Fibroblast of lung (primary cell): ENCODE results near the gene TCHHL1. TPM values are rescaled to one million over a fixed set of nuclear protein-coding genes. Genes with fewer than 3 reads are reported as not detected.
A peak's percentile ranks its signal among the peaks of the same experiment; 100 is the strongest.

Experiments used
- DNase-seq, 2 donors: peaks; one replicate each; pipeline versions ENCODE4 v3.0.0 to v3.0.0-alpha.2; 2010; ENCODE audit warnings: low read depth in 2 of 2
- H2AFZ ChIP-seq: 2 replicates; pipeline ENCODE4 v1.5.1; 2012; ENCODE audit warnings: low read length, control low read depth, inconsistent platforms
- H3K27ac ChIP-seq: 2 replicates; pipeline ENCODE4 v1.5.1; 2011; ENCODE audit warnings: low read length, control low read depth; ENCODE audit not compliant: insufficient read depth
- H3K27me3 ChIP-seq: 2 replicates; pipeline ENCODE4 v1.5.1; 2011; ENCODE audit warnings: mild to moderate bottlenecking, low read length; ENCODE audit not compliant: control insufficient read depth, insufficient read depth
- H3K36me3 ChIP-seq: 2 replicates; pipeline ENCODE4 v1.5.1; 2011; ENCODE audit warnings: low read length; ENCODE audit not compliant: control insufficient read depth, insufficient read depth
- H3K4me1 ChIP-seq: 2 replicates; pipeline ENCODE4 v1.5.1; 2011; ENCODE audit warnings: low read length; ENCODE audit not compliant: control insufficient read depth, insufficient read depth; ENCODE audit errors: extremely low read depth
- H3K4me2 ChIP-seq: 2 replicates; pipeline ENCODE4 v1.5.1; 2011; ENCODE audit warnings: low read length, control low read depth; ENCODE audit not compliant: insufficient read depth; ENCODE audit errors: extremely low read depth
- H3K4me3 ChIP-seq, 4 experiments: fragments of 200-600 bp in 1 of 4; sonication (generic) in 1 of 4; replicated peaks in 1 of 4; 2 replicates each; pipeline ENCODE4 v1.5.1; 2011 to 2016; ENCODE audit warnings: low read length in 4 of 4, low read depth in 3 of 4, mild to moderate bottlenecking in 3 of 4, control low read depth in 2 of 4, inconsistent platforms in 1 of 4, mixed read lengths in 1 of 4; ENCODE audit not compliant: insufficient read depth in 1 of 4; ENCODE audit errors: control extremely low read depth in 1 of 4
- H3K79me2 ChIP-seq: 2 replicates; pipeline ENCODE4 v1.5.1; 2012; ENCODE audit warnings: mild to moderate bottlenecking, low read length, inconsistent platforms; ENCODE audit not compliant: control insufficient read depth, insufficient read depth
- H3K9ac ChIP-seq: 2 replicates; pipeline ENCODE4 v1.5.1; 2011; ENCODE audit warnings: mild to moderate bottlenecking, low read length, control low read depth; ENCODE audit not compliant: insufficient read depth
- H3K9me3 ChIP-seq: 2 replicates; pipeline ENCODE4 v1.5.1; 2012; ENCODE audit warnings: low read depth, low read length; ENCODE audit not compliant: control insufficient read depth, insufficient read depth
- H4K20me1 ChIP-seq: 2 replicates; pipeline ENCODE4 v1.5.1; 2011; ENCODE audit warnings: low read length; ENCODE audit not compliant: control insufficient read depth, insufficient read depth; ENCODE audit errors: extremely low read depth
- EZH2 ChIP-seq: IDR thresholded peaks from 2 replicates; pipeline ENCODE4 v1.5.1; 2012; ENCODE audit warnings: low read length, control low read depth, mild to moderate bottlenecking; ENCODE audit errors: missing control alignments
- polyA plus RNA-seq, 2 donors: library from polyadenylated mRNA; depleted of rRNA in 1 of 2; stranded (reverse) in 1 of 2; unstranded in 1 of 2; fragments of >200 nt; gene quantifications; 2 replicates each; pipeline ENCODE4 v1.2.1, GENCODE V29; 2011 to 2012; ENCODE audit warnings: missing spikeins in 1 of 2
- total RNA-seq: library from RNA; depleted of rRNA; stranded (reverse); fragments of >200 nt; gene quantifications from 2 replicates; pipeline ENCODE4 v1.2.1, GENCODE V29; 2014
- TF ChIP-seq, protein P1 (sequence below), 2 donors: IDR thresholded peaks in 1 of 2; conservative IDR thresholded peaks in 1 of 2; 1 replicate in 1 of 2; 2 replicates in 1 of 2; pipeline ENCODE4 v1.5.1; 2011 to 2012; ENCODE audit warnings: low read length in 2 of 2, control low read depth in 1 of 2, inconsistent platforms in 1 of 2, low read depth in 1 of 2, mild to moderate bottlenecking in 1 of 2

The TCHHL1 gene
- total and polyA plus RNA-seq, 2 donors (not counting 1 experiment from before 2014, with no cell fraction given): not detected

DNA sequence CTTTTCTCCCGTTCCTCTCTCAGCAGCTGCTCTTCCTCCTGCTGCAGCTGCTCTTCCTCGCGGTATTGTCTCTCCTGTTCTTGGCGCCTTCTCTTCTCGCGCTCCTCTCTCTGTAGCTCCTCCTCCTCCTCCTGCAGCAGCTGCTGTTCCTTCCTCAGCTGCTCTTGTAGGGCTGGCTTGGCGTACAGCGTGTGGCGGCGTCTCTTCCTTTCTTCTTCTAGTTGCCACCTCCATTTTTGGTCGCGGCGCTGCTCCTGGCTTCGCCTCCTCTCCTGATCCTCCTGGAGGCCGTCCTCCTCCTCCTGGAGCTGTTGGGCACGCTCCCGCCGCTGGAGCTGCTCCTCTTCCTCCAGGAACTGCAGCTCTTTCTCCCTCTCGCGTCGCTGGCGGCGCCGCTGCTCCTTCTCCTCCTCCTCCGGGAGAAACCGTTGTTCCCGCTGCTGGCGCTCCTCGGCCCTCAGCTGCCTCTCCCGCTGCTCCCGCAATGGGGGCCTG, 21.5 kb upstream of the TCHHL1 start:
- H3K4me1 ChIP-seq: peaks cover 8% of the 10 kb centered on the region
- no peak overlapping the region for H3K27ac ChIP-seq
- peak overlapping the region; percentile 88 for H3K4me2 ChIP-seq
- no peak overlapping the region for H3K9ac ChIP-seq
- H3K79me2 ChIP-seq: no peaks in the 10 kb centered on the region
- peak overlapping the region; percentile 77 for H2AFZ ChIP-seq
- H3K36me3 ChIP-seq: no peaks in the 10 kb centered on the region
- H3K4me3 ChIP-seq: peak overlapping the region; percentile 27 to 53 (median 46)
- H4K20me1 ChIP-seq: no peaks in the 10 kb centered on the region
- no peak for TF ChIP-seq EZH2
- TF ChIP-seq, protein P1, sequence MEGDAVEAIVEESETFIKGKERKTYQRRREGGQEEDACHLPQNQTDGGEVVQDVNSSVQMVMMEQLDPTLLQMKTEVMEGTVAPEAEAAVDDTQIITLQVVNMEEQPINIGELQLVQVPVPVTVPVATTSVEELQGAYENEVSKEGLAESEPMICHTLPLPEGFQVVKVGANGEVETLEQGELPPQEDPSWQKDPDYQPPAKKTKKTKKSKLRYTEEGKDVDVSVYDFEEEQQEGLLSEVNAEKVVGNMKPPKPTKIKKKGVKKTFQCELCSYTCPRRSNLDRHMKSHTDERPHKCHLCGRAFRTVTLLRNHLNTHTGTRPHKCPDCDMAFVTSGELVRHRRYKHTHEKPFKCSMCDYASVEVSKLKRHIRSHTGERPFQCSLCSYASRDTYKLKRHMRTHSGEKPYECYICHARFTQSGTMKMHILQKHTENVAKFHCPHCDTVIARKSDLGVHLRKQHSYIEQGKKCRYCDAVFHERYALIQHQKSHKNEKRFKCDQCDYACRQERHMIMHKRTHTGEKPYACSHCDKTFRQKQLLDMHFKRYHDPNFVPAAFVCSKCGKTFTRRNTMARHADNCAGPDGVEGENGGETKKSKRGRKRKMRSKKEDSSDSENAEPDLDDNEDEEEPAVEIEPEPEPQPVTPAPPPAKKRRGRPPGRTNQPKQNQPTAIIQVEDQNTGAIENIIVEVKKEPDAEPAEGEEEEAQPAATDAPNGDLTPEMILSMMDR (conservative IDR thresholded peaks at IDR 0.05 in 1 of 2, IDR thresholded peaks at IDR 0.05 in 1 of 2; ENCODE audit: low read depth in 1 of 2, low read length in 2 of 2): no peak
- H3K27me3 ChIP-seq: peaks cover 75% of the 10 kb centered on the region
- peak; percentile 42 to 63 for DNase-seq
- no peaks in the 10 kb centered on the region for H3K9me3 ChIP-seq

DNA sequence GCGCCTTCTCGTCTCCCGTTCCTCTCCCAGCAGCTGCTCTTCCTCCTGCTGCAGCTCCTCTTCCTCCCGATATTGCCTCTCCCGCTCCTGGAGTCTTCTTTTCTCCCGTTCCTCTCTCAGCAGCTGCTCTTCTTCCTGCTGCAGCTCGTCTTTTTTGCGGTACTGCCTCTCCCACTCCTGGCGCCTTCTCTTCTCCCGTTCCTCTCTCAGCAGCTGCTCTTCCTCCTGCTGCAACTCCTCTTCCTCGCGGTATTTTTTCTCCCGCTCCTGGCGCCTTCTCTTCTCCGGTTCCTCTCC, 21.1 kb upstream of the TCHHL1 start:
- Histone ChIP-seq H2AFZ (peak overlapping the region; percentile 45), H4K20me1 (no peaks in the 10 kb centered on the region), H3K36me3 (no peaks in the 10 kb centered on the region), H3K9ac (no peak overlapping the region), H3K9me3 (no peaks in the 10 kb centered on the region), H3K79me2 (no peaks in the 10 kb centered on the region), H3K4me3 (peak overlapping the region; percentile 27 to 53 (median 46)), H3K27ac (no peak overlapping the region), H3K4me2 (peak overlapping the region; percentile 88), H3K27me3 (peaks cover 74% of the 10 kb centered on the region), H3K4me1 (peaks cover 8% of the 10 kb centered on the region)
- peak in 1 of 2 donors; percentile 7 for DNase-seq
- TF ChIP-seq, protein P1 (conservative IDR thresholded peaks at IDR 0.05 in 1 of 2, IDR thresholded peaks at IDR 0.05 in 1 of 2; ENCODE audit: low read depth in 1 of 2, low read length in 2 of 2): no peak
- TF ChIP-seq EZH2: peak; percentile 76

DNA sequence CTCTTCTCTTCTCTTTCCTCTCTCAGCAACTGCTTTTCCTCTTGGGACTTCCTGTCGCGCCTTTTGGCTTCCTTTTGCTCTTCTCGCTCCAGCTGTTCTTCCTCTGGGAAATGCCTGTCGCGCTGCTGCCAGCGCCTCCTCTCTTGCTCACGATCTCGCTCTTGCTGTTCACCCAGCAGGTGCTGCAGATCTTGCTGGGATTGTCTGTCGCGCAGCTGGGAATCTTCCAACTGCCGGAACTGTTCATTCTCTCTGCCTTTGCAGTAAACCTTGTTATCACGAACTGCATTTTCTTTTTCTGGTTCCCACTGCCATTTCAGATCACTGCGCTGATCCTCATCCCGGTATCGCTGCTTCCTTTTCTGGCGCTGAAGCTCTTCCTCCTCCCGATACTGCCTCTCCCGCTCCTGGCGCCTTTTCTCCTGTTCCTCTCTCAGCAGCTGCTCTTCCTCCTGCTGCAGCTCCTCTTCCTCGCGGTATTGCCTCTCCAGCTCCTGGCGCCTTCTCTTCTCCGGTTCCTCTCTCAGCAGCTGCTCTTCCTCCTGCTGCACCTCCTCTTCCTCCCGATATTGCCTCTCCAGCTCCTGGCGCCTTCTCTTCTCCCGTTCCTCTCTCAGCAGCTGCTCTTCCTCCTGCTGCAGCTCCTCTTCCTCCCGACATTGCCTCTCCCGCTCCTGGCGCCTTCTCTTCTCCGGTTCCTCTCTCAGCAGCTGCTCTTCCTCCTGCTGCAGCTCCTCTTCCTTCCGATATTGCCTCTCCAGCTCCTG, 20.6 kb upstream of the TCHHL1 start:
- Histone ChIP-seq H3K9ac (no peak overlapping the region), H4K20me1 (no peaks in the 10 kb centered on the region), H3K9me3 (no peaks in the 10 kb centered on the region), H3K27ac (no peak overlapping the region), H3K79me2 (no peaks in the 10 kb centered on the region), H3K36me3 (no peaks in the 10 kb centered on the region), H3K4me1 (peaks cover 8% of the 10 kb centered on the region), H2AFZ (peak overlapping the region; percentile 45), H3K27me3 (peaks cover 73% of the 10 kb centered on the region), H3K4me2 (peak overlapping the region; percentile 88), H3K4me3 (peak overlapping the region; percentile 9 to 53 (median 36))
- DNase-seq: peak in 1 of 2 donors; percentile 10
- TF ChIP-seq, protein P1 (conservative IDR thresholded peaks at IDR 0.05 in 1 of 2, IDR thresholded peaks at IDR 0.05 in 1 of 2; ENCODE audit: low read depth in 1 of 2, low read length in 2 of 2): no peak
- TF ChIP-seq EZH2: peak; percentile 86
